HG02938 (cell line): ENCODE data around the gene ZNF133.
"Not testable (repeated sequence)": the region's sequence is repeated elsewhere in the genome, so short reads cannot be mapped to it uniquely, and the experiment has no call there.

Source experiments
- ATAC-seq: cut with Tn5 transposase; IDR thresholded peaks from one replicate; pipeline ENCODE4 v1.9.1; 2021; ENCODE audit warnings: mild to moderate bottlenecking, moderate library complexity; ENCODE audit not compliant: unreplicated experiment

ZNF133 gene

DNA sequence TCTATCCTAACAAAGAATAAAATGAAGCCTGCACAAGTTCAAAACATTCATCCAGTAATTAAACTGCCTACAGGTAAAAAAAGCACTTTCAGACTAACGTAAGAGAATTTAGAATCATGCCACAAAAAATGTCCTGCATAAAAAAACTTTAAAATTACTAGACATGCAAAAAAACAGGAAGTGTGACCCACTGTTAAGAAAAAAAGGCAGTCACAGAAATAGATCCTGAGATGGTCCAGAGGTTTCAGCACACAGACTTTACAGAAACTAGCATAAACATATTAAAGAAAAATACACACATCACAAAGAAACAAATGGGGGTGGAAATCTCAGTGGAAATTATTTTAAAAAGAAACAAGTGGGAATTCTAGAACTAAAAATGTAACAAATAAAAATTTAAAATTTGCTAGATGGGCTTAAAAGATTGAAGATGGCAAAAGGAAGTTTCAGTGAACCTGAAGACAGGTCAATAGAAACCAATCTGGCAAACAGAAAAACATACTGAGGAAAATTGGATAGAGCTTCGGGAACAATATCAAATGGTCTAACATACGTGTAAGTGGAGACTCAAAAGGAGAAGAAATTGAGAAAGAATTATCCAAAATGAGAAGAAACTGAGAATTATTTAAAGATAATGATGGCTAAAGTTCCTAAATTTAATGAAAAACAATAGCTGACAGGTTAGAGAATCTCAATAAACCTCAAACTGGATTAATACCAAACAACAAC, 3.4 kb upstream of the ZNF133 start:
- ATAC-seq, result no peak

DNA sequence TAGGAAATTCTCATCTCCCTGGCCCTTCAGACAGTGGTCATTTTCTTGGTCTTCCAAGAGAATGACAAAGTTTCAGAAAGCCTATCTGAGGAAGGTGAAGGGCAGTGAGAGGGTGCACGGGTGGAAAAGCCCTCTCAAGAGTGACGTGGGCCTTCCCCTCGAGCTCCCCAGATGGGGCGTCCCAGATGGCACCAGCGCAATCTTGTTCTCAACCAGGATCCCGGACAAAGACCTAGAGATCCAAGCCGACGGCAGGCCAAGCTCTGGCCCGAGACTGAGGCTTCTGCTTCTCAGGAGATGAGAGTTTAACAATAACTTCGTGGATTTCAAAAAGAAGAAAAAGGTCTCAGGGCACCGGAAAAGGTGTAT, 797 bp upstream of the ZNF133 start:
- no peak for ATAC-seq

DNA sequence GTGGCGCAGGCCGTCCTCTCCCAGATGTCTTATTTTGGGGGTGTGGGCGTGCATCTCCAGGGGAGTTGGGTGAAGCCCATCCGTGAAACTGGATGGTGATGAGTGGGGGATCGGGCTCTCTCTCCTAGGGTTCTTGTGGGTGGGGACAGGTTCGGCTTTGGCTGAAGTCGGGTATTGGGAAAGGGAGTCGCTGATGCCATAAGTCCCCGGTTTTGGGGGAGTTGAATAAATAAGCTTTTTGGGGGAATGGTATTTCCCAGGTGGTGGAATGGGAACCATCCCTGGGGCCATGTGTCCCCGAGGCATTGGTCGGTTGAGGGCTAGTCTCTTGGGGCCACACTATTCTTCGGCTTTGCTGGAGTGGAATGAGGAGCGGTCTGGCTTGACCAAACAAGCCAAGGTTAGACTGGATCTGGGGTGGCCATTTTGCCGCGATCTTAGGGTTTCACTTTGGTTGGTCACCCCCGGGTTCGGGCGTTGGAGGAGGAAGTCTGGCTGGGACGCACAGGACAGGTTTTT, 481 bp downstream of the ZNF133 start:
- no peak for ATAC-seq

DNA sequence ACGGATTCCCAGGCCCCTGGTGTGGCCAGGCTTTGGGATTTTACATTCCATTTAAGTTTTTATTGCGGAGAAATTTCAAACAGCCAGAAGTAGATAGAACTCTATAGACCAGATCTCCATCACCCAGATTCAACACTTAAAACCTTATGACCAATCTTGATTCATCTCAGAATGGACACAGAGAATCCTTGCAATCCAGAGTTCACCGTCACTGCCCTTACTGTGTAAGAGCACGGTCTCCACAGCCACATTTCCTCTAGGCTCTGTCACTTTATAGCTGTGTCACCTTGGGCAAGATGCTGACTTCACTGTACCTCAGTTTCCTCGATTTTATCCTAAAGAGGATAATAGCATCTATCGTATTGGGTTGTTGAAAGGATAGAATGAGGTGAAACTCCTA, 979 bp downstream of the ZNF133 start:
- ATAC-seq, result no peak

DNA sequence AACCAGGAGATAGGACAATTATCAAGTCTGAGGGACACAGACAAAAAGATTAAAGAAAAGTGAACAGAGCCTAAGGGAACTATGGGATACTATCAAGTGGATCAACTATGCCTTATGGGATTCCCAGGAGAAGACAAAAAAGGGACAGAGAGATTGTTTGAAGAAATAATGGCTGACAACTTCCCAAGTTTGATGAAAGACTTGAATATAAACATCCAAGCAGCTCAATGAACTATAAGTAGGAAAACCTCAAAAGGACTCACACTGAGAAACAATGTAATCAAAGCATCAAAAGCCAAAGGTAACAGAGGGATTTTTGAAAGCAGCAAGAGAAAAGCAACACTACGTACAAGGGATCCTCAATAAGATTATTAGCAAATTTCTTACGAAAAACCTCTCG, 11.0 kb downstream of the ZNF133 start:
- ATAC-seq, result no peak

DNA sequence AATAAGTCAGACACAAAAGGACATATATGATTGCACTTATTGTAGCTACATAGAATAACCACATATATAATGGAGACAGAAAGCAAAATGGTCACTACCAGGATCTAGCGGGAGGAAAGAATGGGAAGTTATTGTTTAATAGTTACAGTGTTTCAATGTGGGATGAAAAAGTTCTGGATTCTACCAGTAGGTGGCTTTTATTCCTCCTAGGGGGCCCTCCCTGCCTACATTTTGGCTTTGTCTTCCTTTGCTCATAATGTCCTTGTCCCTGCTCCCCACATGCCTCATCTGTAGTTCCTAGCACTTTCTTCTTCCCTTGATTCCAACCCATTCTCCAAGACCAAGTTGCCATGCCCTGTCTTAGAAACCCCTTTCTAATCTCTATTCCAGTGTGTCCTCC, 16.3 kb downstream of the ZNF133 start:
- no peak for ATAC-seq

DNA sequence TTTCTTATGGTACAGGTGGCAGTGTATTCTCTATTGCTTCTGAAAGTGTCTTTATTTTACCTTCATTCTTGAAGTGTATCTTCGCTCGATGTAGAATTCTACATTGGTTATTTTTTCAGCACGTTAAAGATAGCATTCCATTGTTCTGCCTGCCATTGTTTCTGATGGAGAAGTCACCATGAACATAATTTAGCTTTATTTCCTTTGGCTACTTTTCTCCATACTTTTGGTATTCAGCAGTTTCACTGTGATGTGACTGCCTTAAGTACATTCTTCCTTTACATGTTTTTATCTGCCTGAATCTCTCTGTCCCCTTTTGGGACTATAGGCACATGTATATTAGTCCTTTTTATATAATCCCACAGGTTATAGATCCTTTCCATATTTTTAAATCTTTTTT, 19.0 kb downstream of the ZNF133 start:
- no peak for ATAC-seq

DNA sequence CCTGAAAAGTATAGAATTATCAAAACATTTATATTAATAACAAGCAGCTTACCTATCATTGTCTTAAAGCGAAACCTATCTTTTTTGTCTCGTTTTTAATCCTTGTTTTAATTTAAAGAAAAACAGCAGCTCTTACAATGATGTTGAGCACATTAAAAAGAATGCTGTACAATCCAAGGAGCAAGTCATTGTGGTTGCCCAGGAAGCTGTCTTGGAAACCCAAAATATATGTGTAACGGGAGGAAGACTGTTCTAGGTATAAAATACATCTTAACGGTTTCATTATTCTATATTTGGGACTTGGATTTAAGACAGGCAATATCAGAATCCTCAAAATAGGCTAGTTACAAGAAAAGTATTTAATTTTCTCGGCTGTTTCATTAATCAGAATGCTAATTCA, 21.7 kb downstream of the ZNF133 start:
- ATAC-seq, result no peak

DNA sequence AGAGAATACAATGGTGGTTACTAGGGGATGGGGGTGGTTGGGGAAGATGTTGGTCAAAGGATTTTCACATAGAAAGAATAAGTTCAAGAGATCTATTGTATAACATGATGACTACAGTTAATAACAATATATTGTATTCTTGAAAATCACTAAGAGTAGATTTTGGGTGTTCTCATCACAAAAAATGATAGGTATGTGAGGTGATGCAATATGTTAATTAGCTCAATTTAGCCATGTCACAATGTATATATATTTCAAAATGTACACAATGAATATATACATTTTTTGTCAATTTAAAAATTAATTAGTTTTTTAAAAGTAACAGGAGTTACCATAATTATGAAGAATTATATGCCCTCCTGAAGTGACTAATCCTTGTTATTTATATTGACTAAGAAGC, 22.3 kb downstream of the ZNF133 start:
- ATAC-seq, result no peak

DNA sequence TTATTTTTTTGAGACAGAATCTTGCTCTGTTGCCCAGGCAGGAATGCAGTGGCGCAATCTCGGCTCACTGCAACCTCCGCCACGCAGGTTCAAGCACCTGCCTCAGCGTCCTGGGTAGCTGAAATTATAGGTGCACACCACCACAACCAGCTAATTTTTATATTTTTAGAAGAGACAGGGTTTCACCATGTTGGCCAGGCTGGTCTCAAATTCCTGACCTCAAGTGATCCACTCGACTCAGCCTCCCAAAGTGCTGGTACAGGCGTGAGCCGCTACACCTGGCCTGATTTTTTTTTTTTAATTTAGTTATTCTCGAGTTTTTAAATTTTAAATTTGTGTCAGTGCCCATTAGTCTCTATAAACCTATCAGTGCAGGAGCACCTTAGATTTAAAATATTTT, 24.4 kb downstream of the ZNF133 start:
- no peak for ATAC-seq

DNA sequence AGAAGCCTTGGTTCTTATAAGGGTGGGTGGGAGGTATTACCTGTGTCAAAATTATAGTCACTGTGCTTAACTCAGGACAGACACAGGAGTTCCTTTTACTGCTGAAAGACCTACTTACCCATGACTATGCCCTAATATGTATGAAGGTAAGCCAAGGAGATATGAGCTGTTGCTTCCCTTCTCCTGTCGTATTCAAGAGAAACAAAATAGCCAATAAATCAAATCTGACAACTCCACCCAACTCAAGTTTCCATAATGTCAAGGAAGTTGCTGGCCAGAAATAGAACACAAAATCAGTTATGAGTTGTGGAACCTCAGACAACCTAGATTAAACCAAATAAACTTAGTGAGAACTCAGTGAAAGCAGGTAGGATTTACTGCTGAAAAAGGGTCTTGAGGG, 25.1 kb downstream of the ZNF133 start:
- ATAC-seq, result no peak

DNA sequence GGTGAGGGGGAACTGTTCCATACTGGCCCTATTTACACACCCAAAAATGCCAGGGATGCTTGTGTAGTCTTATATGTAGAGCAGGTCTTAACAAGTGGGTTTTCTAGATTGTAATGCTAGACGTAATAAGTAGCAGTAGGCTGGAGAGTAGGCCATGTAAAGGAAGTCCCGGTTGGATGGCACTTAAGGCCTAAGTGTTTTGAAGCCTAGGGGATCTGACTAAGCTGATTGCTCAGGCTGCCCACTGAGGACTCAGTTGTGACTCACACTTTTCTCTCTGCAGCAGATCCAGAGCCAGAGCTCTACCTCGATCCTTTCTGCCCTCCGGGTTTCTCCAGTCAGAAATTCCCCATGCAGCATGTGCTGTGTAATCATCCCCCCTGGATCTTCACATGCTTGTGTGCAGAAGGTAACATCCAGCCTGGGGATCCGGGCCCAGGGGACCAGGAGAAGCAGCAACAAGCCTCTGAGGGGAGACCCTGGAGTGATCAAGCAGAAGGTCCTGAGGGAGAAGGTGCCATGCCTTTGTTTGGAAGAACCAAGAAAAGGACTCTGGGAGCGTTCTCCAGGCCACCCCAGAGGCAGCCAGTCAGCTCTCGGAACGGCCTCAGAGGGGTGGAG, 26.6 kb downstream of the ZNF133 start:
- no peak for ATAC-seq

DNA sequence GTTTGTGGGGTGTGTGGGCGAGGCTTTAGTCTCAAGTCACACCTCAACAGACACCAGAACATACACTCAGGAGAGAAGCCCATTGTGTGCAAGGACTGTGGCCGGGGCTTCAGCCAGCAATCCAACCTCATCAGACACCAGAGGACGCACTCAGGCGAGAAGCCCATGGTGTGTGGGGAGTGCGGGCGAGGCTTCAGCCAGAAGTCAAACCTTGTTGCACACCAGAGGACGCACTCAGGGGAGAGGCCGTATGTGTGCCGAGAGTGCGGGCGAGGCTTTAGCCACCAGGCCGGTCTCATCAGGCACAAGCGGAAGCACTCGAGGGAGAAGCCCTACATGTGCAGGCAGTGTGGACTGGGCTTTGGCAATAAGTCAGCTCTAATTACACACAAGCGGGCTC, 27.8 kb downstream of the ZNF133 start:
- ATAC-seq, result no peak

DNA sequence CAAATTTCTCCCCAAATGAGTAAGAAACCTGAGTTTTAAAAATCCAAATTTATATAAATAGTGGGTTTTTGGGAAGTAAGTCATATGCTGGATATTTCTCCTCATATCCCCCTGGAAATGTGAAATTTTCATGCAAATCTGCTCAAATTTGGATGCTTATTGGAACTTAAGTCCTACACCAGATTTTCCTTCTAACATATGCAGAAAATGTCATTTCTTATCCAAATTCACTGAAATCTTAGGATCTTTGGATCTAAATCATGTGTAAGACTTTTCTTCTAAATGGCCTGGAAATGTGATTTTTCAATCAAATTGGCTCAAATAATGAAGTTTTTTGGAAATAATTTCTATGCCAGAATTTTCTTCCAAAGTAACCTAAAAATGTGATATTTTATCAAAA, 33.0 kb downstream of the ZNF133 start:
- no peak for ATAC-seq

DNA sequence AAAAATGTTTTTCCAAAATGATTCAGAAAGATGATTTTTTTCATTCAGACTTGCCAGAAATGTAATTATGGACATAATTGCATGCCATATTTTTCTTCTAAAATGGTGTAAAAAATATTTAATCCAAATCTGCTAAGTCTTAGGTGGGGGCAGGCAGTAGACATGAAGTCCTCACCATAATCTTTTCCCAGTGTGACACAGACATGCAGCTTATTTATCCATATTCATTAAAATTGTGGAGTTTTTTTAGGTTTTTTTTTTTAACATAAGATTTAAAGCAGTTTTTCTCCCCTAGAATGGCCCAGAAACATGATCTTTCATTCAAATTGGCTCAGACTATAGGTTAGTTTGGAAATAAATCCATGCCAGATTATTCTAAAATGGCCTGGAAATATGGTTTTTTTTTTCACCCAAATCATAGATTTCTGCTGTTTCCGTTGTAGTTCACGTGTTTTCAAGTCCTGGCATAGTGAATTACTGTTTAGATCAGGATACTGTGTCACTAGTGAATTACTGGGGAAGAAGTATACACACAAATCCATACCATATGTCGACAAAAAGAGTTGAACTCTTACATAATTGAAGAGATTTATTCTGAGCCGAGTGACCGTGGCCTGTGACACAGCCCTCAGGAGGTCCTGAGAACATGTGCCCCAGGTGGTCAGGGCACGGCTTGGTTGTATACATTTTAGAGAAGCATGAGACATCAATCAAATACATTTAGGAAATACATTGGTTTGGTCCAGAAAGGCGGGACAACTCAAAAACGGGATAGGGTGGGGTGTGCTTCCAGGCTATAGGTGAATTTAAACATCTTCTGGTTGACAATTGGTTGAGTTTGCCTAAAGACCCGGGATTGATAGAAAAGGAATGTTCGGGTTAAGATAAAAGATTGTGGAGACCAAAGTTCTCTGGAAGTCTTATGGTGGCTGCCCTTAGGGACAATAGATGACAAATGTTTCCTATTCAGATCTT, 33.9 kb downstream of the ZNF133 start:
- ATAC-seq, result no peak

DNA sequence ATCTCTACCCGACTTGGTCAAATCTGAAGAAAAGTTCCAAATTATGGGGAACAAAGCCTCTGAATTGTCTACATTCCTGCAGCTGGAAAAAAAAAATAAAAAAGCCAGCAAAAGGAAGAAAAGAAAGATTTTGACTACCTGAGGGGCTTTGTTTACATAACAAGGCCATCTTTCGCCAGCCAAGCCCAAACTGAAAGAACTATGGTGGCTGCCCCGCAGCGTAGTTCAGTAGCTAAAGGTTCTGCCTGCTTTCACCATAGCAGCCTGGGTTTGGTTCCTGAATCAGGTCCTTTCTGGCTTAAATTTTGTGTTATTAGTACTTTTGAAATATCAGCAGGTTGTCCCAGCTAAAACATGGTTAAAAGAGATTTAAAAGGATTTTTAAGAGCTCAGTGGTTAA, 35.4 kb downstream of the ZNF133 start:
- ATAC-seq, result no peak

DNA sequence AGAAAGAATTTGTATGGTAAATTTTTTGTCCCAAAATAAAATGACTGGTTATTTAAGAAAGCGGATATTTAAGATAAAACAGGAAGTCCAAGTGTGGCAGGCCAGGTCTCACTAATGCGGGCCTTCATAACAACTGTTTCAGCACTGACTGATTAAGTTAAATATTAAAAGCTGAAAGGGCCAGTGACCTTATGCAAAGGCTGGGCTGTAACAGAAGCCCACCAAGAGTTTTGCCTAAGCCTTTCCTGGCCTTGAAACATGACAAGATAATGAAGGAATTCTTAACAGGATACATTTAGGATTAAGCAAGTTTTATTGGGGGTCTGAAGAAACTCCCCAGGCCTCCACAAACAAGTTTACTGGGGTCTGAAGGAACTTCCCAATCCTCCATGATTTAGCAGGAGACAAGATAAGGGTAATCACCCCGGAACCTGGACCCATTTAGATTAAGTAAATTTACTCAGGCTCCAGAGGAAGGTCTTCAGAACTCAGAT, 36.3 kb downstream of the ZNF133 start:
- ATAC-seq, result no peak

DNA sequence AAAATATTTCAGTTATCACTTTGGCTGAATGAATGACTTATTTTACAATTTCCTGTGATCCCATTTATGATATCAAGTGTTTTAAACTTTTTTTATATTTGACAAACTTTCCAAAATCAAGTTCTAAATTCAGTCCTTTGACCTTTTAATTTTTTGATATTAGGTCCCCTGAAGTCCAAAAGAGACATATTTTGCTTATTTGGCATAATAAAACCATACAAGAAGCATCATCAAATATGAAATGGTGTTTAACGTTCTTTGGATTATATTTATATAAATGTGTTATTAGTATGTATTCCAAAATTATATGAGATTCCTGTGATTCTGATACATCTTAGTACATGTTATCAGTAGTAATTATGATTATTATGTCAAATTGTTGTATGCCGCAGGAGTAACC, 38.7 kb downstream of the ZNF133 start:
- ATAC-seq, result no peak

DNA sequence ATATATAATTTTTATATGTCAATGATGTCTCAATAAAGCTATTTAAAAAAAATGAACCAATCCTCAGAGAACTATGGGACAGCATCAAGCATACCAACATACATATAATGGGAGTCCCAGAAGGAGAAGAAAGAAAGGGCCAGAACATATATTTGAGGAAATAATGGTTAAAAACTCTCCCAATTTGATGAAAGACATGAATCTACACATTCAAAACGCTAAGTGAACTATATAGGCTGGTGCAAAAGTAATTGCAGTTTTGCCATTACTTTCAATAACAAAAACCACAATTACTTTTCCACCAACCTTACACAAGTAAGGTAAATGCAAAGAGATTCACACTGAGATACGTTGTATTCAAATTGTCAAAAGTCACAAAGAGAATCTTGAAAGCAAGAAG, 43.4 kb downstream of the ZNF133 start:
- no peak for ATAC-seq

DNA sequence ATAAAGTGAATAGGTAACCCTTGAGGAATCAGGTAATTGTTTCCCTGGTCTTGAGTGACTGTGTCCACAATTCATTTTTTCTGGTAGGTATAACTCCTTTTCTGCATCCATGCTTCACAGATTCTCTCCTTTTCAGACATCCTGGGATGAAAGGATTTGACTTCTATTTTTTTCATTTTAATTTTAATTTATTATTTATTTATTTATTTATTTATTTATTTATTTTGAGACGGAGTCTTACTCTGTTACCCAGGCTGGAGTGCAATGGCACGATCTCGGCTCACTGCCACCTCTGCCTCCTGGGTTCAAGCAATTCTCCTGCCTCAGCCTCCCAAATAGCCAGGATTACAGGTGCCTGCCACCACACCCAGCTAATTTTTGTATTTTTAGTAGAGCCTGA, 61.4 kb downstream of the ZNF133 start:
- not testable (repeated sequence) for ATAC-seq

DNA sequence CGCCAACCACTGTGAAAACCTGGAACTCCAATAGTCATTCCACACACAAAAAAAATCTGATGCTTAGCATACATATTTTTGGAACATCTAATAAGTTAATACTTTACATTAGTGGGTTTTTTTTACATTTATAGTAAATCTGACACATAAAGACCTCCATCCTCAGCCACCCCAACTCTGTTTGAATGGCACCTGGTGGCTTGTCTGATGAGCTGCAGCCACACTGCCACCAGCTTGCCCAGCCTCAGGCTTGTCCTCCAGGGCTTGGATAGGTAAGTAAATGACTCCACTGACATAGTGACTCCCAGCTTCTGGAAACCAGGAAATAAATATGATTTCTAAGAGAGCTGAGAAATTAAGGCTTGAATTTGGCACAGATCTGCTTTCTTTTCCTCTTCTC, 71.5 kb downstream of the ZNF133 start:
- no peak for ATAC-seq
